HG02798 (cell line): Measurements from ENCODE around the gene LRRC42.
"Not testable (repeated sequence)": the region's sequence is repeated elsewhere in the genome, so short reads cannot be mapped to it uniquely, and the experiment has no call there.

ENCODE experiments used
- ATAC-seq: cut with Tn5 transposase; IDR thresholded peaks from one replicate; pipeline ENCODE4 v1.9.1; 2021; ENCODE audit warnings: mild to moderate bottlenecking; ENCODE audit not compliant: unreplicated experiment, poor library complexity

Gene LRRC42

DNA sequence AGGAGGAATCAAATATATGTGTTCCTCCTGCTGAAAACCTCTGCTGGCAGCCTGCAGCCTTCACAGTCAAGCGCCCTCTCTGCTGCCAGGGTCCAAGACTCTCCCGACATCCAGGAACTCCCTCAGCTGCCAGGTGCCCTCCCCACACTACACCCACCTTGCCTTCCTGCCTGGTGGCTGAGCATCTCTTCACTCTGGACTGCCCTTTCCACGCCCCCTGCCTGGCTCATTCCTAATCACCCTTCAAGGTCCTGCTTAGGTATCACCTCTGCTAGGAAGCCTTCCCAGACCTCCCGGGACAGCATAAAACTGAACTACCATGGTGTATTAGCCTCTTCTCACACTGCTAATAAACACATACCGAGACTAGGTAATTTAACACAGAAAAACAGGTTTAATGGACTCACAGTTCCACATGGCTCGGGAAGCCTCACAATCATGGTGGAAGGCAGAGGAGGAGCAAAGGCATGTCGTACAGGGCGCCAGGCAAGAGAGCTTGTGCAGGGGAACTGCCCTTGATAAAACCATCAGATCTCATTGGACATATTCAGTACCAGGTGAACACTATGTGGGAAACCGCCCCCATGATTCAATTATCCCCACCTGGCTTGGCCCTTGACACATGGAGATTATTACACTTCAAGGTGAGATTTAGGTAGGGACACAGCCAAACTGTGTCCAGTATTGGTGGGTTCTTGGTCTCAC is 56.5 kb downstream of the LRRC42 start:
- no peak for ATAC-seq

- ATAC-seq: no peak
Observed at GRCh38 chr1:54003249-54003646, 57.1 kb downstream of the LRRC42 start.

DNA sequence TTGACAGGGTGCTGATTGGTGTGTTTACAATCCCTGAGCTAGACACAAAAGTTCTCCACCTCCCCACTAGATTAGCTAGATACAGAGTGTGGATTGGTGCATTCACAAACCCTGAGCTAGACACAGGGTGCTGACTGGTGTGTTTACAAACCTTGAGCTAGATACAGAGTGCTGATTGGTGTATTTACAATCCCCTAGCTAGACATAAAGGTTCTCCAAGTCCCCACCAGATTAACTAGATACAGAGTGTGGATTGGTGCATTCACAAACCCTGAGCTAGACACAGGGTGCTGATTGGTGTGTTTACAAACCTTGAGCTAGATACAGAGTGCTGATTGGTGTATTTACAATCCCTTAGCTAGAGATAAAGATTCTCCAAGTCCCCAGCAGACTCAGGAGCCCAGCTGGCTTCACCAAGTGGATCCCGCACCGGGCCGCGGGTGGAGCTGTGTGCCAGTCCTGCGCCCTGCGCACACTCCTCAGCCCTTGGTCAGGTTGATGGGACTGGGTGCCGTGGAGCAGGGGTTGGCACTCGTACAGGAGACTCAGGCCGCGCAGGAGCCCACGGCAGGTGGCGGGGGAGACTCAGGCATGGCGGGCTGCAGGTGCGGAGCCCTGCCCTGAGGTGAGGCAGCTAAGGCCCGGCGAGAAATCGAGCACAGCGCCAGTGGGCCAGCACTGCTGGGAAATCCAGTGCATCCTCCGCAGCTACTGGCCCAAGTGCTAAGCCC is 57.8 kb downstream of the LRRC42 start:
- ATAC-seq: not testable (repeated sequence)

DNA sequence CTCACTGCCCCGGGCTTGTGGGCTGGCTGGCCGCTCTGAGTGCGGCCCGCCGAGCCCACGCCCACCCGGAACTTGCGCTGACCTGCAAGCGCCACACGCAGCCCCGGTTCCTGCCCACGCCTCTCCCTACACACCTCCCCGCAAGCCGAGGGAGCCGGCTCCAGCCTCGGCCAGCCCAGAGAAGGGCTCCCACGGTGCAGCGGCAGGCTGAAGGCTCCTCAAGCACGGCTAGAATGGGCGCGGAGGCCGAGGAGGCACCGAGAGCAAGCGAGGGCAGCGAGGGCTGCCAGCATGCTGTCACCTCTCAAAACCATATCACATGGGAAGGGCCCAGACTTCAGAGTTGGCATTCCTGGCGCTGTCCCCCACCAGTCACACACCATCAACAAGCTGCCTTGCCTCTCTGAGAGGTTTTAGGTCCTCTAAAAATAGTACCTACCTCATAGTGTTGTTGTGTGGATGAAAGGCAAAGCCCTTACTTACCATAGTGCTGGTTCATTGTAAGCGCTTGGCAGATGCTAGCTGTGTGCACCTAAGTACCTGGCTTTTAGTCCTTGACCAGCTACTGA is 58.4 kb downstream of the LRRC42 start:
- ATAC-seq: no peak

DNA sequence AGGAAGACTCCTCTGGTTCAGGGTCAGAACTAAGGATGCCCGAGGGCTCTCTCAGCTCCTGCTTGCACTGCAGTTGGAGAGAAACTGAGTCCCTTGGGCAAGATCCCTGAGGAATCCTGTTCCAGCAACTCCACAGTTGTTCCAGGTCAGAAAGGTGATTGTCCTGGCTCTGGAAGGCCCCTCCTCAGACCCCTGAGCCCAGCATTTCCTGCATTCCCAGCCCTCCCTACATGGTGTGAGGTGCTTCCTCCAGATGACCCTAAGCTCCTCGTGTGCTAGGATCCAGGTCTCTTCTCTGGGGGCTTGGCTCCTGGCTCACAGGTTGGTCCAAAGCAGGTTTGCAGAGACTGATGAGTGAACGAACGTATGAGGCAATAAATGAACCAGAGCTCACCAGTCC is 60.4 kb downstream of the LRRC42 start:
- ATAC-seq: no peak

- no peak for ATAC-seq
Observed at GRCh38 chr1:54007613-54008012, 61.5 kb downstream of the LRRC42 start.

- no peak for ATAC-seq
Observed at GRCh38 chr1:54008876-54009275, 62.7 kb downstream of the LRRC42 start.

GRCh38 chr1:54009406-54009805 is 63.3 kb downstream of the LRRC42 start:
- ATAC-seq: no peak

GRCh38 chr1:54010415-54011117 is 64.4 kb downstream of the LRRC42 start:
- no peak for ATAC-seq

GRCh38 chr1:54011316-54012007 is 65.3 kb downstream of the LRRC42 start:
- ATAC-seq: no peak

- no peak for ATAC-seq
Observed at GRCh38 chr1:54012008-54012325, 65.8 kb downstream of the LRRC42 start.

DNA sequence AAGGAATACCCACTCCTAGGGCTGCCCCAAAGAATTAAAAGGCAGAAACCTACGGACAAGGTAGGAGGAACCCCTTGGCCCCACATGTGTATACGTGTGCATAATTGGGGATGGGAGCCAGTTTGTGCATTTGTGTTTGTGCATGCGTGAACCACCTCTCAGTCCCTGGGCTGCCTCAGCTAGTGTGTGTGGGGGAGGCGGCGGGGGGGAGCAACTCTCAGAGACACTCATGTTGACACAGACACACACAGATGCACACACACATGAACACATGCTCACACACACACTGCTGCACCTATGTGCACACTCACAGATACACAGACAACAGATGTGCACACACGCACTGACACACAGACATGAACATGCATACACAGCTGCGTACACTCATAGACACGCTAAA is 66.7 kb downstream of the LRRC42 start:
- ATAC-seq: no peak

- ATAC-seq: no peak
Observed at GRCh38 chr1:54013393-54014008, 67.4 kb downstream of the LRRC42 start.

DNA sequence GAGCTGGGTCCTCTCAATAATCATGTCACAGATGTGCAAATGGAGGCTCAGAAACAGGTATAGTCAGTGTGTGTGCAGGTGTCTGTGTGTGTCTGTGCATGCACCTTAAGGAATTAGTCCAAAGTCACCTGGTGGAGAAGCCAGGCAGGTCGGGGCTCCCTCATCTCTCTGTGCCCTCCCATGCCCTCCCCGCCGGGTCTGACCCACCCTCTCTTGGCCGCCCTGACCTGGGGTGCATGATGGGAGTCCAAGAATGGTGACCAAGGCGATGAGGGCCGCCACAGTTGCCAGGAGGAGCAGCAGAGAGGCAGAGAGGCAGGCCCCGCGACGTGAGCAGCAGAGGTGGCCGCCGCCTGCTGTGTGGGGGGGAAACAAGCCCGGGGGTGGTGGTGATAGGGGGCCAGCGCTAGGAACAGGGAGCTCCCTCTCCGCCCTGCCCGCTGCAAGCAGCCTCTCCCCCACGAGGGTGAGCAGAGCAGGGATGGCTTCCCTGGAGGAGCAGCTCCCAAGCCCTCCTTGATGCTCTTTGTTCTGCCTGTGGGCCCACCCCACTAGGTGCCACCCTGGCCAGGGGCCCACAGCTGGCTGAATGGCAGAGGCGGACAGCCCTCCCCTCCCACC is 68.0 kb downstream of the LRRC42 start:
- ATAC-seq: no peak

GRCh38 chr1:54016343-54017282 is 70.5 kb downstream of the LRRC42 start:
- no peak for ATAC-seq
